Lung microvascular endothelial cell (primary cell): ENCODE measurements around the gene SLC2A5. TPM values are rescaled to one million over a fixed set of nuclear protein-coding genes. Genes with fewer than 3 reads are reported as not detected.
"Not testable (repeated sequence)": the region's sequence is repeated elsewhere in the genome, so short reads cannot be mapped to it uniquely, and the experiment has no call there.

Source experiments
- DNase-seq, 2 donors: peaks; one replicate each; pipeline versions ENCODE4 v3.0.0 to v3.0.0-alpha.2; 2010; ENCODE audit warnings: low read depth in 2 of 2
- total RNA-seq: library from RNA; depleted of rRNA; stranded (reverse); fragments of >200 nt; gene quantifications from 2 replicates; pipeline ENCODE4 v1.2.1, GENCODE V29; 2014

Gene SLC2A5
- total RNA-seq, result under 0.01 and 0.20 TPM in 2 replicates

- DNase-seq, result peak in 1 of 2 donors; percentile 9
Observed at GRCh38 chr1:9069326-9070100, at the start of gene SLC2A5. SLC2A5 (minus strand) TSS chr1:9069635; CDS start chr1:9069536, 99 bp downstream.

- no peak for DNase-seq
Observed at GRCh38 chr1:9118186-9118585, 48.8 kb upstream of the SLC2A5 start.

GRCh38 chr1:9115351-9116205 is 46.1 kb upstream of the SLC2A5 start:
- peak; percentile 49 to 80 for DNase-seq

GRCh38 chr1:9112961-9113880 is 43.8 kb upstream of the SLC2A5 start:
- DNase-seq, result peak; percentile 33 to 48

- no peak for DNase-seq
Observed at GRCh38 chr1:9111957-9112356, 42.5 kb upstream of the SLC2A5 start.

GRCh38 chr1:9111357-9111691 is 41.9 kb upstream of the SLC2A5 start:
- DNase-seq, result no peak

- peak; percentile 91 to 94 for DNase-seq
Observed at GRCh38 chr1:9110669-9111356, 41.4 kb upstream of the SLC2A5 start.

- DNase-seq, result no peak
Observed at GRCh38 chr1:9108056-9108665, 38.7 kb upstream of the SLC2A5 start.

GRCh38 chr1:9107136-9107535 is 37.7 kb upstream of the SLC2A5 start:
- no peak for DNase-seq

- no peak for DNase-seq
Observed at GRCh38 chr1:9106286-9106685, 36.9 kb upstream of the SLC2A5 start.

GRCh38 chr1:9105336-9105867 is 36.0 kb upstream of the SLC2A5 start:
- no peak for DNase-seq

GRCh38 chr1:9101510-9102146 is 32.2 kb upstream of the SLC2A5 start:
- DNase-seq, result peak; percentile 63 to 75

GRCh38 chr1:9100471-9101043 is 31.1 kb upstream of the SLC2A5 start:
- DNase-seq, result no peak

- DNase-seq, result no peak
Observed at GRCh38 chr1:9099555-9099954, 30.1 kb upstream of the SLC2A5 start.

- DNase-seq, result no peak
Observed at GRCh38 chr1:9097947-9098705, 28.7 kb upstream of the SLC2A5 start.

- no peak for DNase-seq
Observed at GRCh38 chr1:9095818-9096217, 26.4 kb upstream of the SLC2A5 start.

GRCh38 chr1:9093996-9094595 is 24.7 kb upstream of the SLC2A5 start:
- not testable (repeated sequence) for DNase-seq

- no peak for DNase-seq
Observed at GRCh38 chr1:9093581-9093980, 24.1 kb upstream of the SLC2A5 start.
